ENCODE data around the gene RPL18. TPM values are rescaled to one million over a fixed set of nuclear protein-coding genes. Genes with fewer than 3 reads are reported as not detected.

RPL18 gene
- total and polyA plus RNA-seq, 9 of the 15 experiments (the other 6 are each of a cell fraction or from before 2014, with no cell fraction given) = 312 to 2,635 (median 1,653) TPM

- TF ChIP-seq YY1 (IDR thresholded peaks at IDR 0.05; ENCODE audit: borderline replicate concordance in 1 of 3, control insufficient read depth in 1 of 3, extremely low read depth in 1 of 3, insufficient read depth in 3 of 3, insufficient read length in 1 of 3, insufficient replicate concordance in 2 of 3, low read depth in 1 of 3, low read length in 2 of 3) (peak in 2 of 3 experiments; percentile 9 to 75), SFPQ (IDR thresholded peaks at IDR 0.05; ENCODE audit: low read depth, low read length) (no peak), ZEB2 (IDR thresholded peaks at IDR 0.05) (0 out of 2 replicates have a peak, but pooled peaks have one; percentile 17), TAF1 (IDR thresholded peaks at IDR 0.05; ENCODE audit: control insufficient read depth, extremely low read depth, insufficient read depth, low read length, severe bottlenecking) (peak; percentile 14), ZBTB7A (IDR thresholded peaks at IDR 0.05; ENCODE audit: borderline replicate concordance, control insufficient read depth, low read depth, low read length) (peak; percentile 52; the same call in 1 of the 2 replicates), ZNF780A (CRISPR knock-in tag; IDR thresholded peaks at IDR 0.05) (no peak), ZFX (CRISPR knock-in tag; IDR thresholded peaks at IDR 0.05) (peak; percentile 30), RFX7 (CRISPR knock-in tag; IDR thresholded peaks at IDR 0.05) (0 out of 2 replicates have a peak, but pooled peaks have one; percentile 5), ZNF280A (IDR thresholded peaks at IDR 0.05; ENCODE audit: low read depth, partially characterized antibody) (no peak), SIN3A (IDR thresholded peaks at IDR 0.05; ENCODE audit: borderline replicate concordance in 2 of 2, control insufficient read depth in 1 of 2, low read depth in 2 of 2, low read length in 2 of 2) (peak in 1 of 2 experiments; percentile 57; a peak in 1 of 4 replicates), NFXL1 (CRISPR knock-in tag; IDR thresholded peaks at IDR 0.05) (0 out of 2 replicates have a peak, but pooled peaks have one; percentile 67), NFE2 (IDR thresholded peaks at IDR 0.05; ENCODE audit: low read depth) (no peak), NR2C1 (IDR thresholded peaks at IDR 0.05) (no peak), NR2C1 (tag; IDR thresholded peaks at IDR 0.05) (no peak), CHCHD3 (CRISPR knock-in tag; IDR thresholded peaks at IDR 0.05) (0 out of 2 replicates have a peak, but pooled peaks have one; percentile 13), ARID3B (CRISPR knock-in tag; IDR thresholded peaks at IDR 0.05; ENCODE audit: borderline replicate concordance) (no peak)
Measured at GRCh38 chr19:48614436-48615230, 4.3 kb downstream of the RPL18 start, which contains the start of gene FAM83E (continued).

All from K562 (cell line).